Nephron (organoid): Measurements from ENCODE around the gene EFNB1.
"Not testable (repeated sequence)": the region's sequence is repeated elsewhere in the genome, so short reads cannot be mapped to it uniquely, and the experiment has no call there.

Source experiments
- H3K27ac Mint-ChIP-seq, 3 experiments: 2 replicates each; pipeline ENCODE4 v1.8.0; 2020; ENCODE audit warnings: mixed read lengths in 3 of 3, mild to moderate bottlenecking in 2 of 3, moderate library complexity in 1 of 3
- H3K27me3 Mint-ChIP-seq: 2 replicates; pipeline ENCODE4 v1.8.0; 2021; ENCODE audit warnings: low read depth, mild to moderate bottlenecking, moderate library complexity, mixed read lengths
- H3K36me3 Mint-ChIP-seq: 2 replicates; pipeline ENCODE4 v1.8.0; 2020; ENCODE audit warnings: low read depth, mixed read lengths
- H3K4me1 Mint-ChIP-seq: 2 replicates; pipeline ENCODE4 v1.8.0; 2020; ENCODE audit warnings: mixed read lengths
- H3K4me3 Mint-ChIP-seq, 3 experiments: 2 replicates each; pipeline ENCODE4 v1.8.0; 2020; ENCODE audit warnings: mild to moderate bottlenecking in 3 of 3, mixed read lengths in 3 of 3, moderate library complexity in 2 of 3
- H3K9me3 Mint-ChIP-seq: 2 replicates; pipeline ENCODE4 v1.8.0; 2020; ENCODE audit warnings: mixed read lengths
- CTCF ChIP-seq, 3 experiments: fragments of 200-600 bp; sonication (generic); IDR thresholded peaks; one replicate each; pipeline ENCODE4 v1.5.0; 2021; ENCODE audit warnings: antibody characterized with exemption in 3 of 3; ENCODE audit not compliant: unreplicated experiment in 3 of 3

The EFNB1 gene

DNA sequence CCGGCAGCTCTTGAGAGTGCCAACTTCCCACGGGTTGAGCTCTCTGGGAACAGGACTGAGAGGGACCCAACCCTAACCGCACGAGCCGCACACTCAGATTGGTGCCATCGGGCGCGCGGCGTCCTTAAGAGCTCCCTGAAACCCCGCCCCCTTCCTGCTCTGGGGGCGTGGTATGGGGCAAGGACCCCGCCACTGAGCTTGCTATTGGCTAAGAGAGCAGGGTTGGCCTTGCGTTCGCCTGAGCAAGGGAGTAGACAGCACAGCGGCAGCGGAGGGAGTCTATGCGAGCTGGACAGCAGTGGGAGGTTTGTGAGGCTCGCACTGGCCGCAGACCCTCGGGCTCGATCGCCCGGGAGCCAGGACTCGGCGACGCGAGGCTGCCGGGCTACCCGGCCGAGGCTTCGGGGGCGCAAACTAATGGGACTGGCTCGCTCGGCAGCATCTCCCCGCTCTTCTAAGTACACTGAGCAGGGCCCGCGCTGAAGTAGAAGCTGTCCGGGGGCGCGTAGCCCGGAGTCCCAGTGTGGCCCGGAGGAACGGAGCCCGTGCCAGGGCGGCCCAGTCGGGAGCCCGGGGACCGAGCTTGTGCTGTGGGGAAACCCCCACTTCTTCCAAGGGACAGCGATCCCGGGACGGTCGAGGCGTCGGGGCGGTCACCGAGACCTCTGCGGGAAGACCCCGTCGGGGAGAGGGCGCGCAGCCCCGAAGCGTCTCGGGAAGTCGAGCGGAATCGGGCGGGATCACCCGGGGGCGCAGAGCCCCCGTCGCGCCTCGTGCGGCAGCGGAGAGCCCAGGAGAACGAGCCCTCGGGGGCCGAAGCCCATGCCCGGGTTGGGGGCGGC, at the start of gene EFNB1:
Gene EFNB1 (plus strand): TSS at position 282 of the 842 bp plus-strand sequence. CDS start 756 bp downstream, outside the sequence.
- peak within 1 kb of the TSS; percentile 97 to 99 (median 98) for H3K4me3 Mint-ChIP-seq
- peaks cover 5% of the 10 kb centered on the region for H3K4me1 Mint-ChIP-seq
- no peak for TF ChIP-seq CTCF (IDR thresholded peaks at IDR 0.05; ENCODE audit: unreplicated experiment in 3 of 3)
- H3K36me3 Mint-ChIP-seq: peaks cover 27% of the 10 kb centered on the region
- peak within 1 kb of the TSS; percentile 98 to 99 (median 99) for H3K27ac Mint-ChIP-seq
- no peaks in the 10 kb centered on the region for H3K27me3 Mint-ChIP-seq
- peaks cover 16% of the 10 kb centered on the region for H3K9me3 Mint-ChIP-seq

GRCh38 chrX:68781295-68781694, 47.5 kb upstream of the EFNB1 start:
- H3K27me3 Mint-ChIP-seq, H3K4me3 Mint-ChIP-seq, H3K4me1 Mint-ChIP-seq, H3K36me3 Mint-ChIP-seq, H3K27ac Mint-ChIP-seq: not testable (repeated sequence)
- peaks cover 28% of the 10 kb centered on the region for H3K9me3 Mint-ChIP-seq

DNA sequence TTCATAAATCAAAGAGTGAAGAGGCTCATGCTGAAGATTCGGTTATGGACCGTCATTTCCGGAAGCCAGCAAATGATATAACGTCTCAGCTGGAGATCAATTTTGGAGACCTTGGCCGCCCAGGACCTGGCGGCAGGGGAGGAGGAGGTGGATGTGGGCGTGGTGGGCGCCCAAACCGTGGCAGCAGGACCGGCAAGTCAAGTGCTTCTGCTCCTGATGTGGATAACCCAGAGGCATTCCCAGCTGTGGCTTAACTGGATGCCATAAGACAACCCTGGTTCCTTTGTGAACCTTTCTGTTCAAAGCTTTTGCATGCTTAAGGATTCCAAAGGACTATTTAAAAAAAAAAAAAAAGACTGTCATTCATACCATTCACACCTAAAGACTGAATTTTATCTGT, 44.0 kb upstream of the EFNB1 start:
- peaks cover 24% of the 10 kb centered on the region for H3K9me3 Mint-ChIP-seq
- no peak overlapping the region for H3K27ac Mint-ChIP-seq
- H3K27me3 Mint-ChIP-seq: peaks cover 6% of the 10 kb centered on the region
- no peaks in the 10 kb centered on the region for H3K36me3 Mint-ChIP-seq
- no peaks in the 10 kb centered on the region for H3K4me1 Mint-ChIP-seq
- H3K4me3 Mint-ChIP-seq: no peak overlapping the region
- TF ChIP-seq CTCF (IDR thresholded peaks at IDR 0.05; ENCODE audit: unreplicated experiment in 3 of 3): no peak

DNA sequence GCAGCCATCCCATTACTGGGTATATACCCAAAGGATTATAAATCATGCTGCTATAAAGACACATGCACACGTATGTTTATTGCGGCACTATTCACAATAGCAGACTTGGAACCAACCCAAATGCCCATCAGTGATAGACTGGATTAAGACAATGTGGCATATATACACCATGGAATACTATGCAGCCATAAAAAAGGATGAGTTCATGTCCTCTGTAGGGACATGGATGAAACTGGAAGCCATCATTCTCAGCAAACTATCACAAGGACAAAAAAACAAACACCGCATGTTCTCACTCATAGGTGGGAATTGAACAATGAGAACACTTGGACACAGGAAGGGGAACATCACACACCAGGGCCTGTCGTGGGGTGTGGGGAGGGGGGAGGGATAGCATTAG, 42.2 kb upstream of the EFNB1 start:
- peaks cover 18% of the 10 kb centered on the region for H3K9me3 Mint-ChIP-seq
- H3K36me3 Mint-ChIP-seq, H3K27ac Mint-ChIP-seq, H3K27me3 Mint-ChIP-seq, H3K4me1 Mint-ChIP-seq, H3K4me3 Mint-ChIP-seq: not testable (repeated sequence)

DNA sequence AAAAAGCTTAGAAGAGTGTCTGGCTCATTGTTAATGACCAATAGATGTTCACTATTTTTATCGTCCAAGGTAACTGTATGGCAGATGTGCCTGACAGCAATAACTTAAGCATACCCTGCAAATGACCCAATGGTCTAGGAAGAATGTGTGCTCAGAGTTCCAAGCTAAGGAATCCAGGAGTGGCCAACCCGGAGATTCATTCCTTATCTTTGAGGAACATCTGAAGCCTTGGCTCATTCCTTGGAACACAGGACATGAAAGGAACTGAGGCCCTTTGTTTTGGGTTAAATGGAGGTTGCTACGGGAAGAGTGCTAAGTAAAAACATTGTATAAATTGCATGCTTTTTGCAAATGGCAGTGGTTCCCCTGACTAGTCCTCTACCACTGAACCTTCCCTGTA, 38.9 kb upstream of the EFNB1 start:
- Mint-ChIP-seq H3K9me3 (peaks cover 11% of the 10 kb centered on the region), H3K27me3 (no peaks in the 10 kb centered on the region), H3K36me3 (no peaks in the 10 kb centered on the region)

GRCh38 chrX:68792083-68792482, 36.7 kb upstream of the EFNB1 start:
- no peaks in the 10 kb centered on the region for H3K27me3 Mint-ChIP-seq
- H3K36me3 Mint-ChIP-seq: no peaks in the 10 kb centered on the region
- peaks cover 25% of the 10 kb centered on the region for H3K9me3 Mint-ChIP-seq
- no peak overlapping the region for H3K4me3 Mint-ChIP-seq
- H3K27ac Mint-ChIP-seq: no peak overlapping the region
- H3K4me1 Mint-ChIP-seq: no peaks in the 10 kb centered on the region
- no peak for TF ChIP-seq CTCF (IDR thresholded peaks at IDR 0.05; ENCODE audit: unreplicated experiment in 3 of 3)

More for the DNA sequence above, 38.9 kb upstream of the EFNB1 start:
- TF ChIP-seq CTCF (IDR thresholded peaks at IDR 0.05; ENCODE audit: unreplicated experiment in 3 of 3): no peak
- H3K4me1 Mint-ChIP-seq: no peaks in the 10 kb centered on the region
- H3K27ac Mint-ChIP-seq: no peak overlapping the region
- H3K4me3 Mint-ChIP-seq: no peak overlapping the region

DNA sequence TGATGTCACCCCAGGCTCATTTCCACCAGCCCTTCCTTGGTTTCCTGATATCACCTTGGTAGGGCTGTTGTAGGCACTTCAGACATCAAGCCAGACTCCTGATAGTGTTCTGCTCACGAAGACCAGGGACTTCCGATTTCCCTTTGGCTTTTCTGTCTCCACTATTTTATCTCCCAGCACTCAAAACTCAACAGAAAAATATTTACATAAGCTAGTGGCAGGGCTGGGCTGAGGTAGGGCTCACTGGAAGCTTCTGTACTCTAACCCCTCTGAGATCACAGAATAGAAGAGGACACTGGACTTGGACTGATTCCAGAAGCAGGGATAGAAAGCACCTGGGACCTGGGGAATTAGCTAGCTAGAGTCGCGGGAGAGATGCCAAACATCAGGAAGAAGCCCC, 34.4 kb upstream of the EFNB1 start:
- no peak overlapping the region for H3K4me3 Mint-ChIP-seq
- H3K27ac Mint-ChIP-seq: no peak overlapping the region
- no peaks in the 10 kb centered on the region for H3K4me1 Mint-ChIP-seq
- TF ChIP-seq CTCF (IDR thresholded peaks at IDR 0.05; ENCODE audit: unreplicated experiment in 3 of 3): no peak
- H3K27me3 Mint-ChIP-seq: no peaks in the 10 kb centered on the region
- H3K36me3 Mint-ChIP-seq: no peaks in the 10 kb centered on the region
- H3K9me3 Mint-ChIP-seq: peaks cover 39% of the 10 kb centered on the region
